AG10803 (cell line): ENCODE measurements around the gene GDF11.

ENCODE experiments used
- DNase-seq: peaks from one replicate; pipeline ENCODE4 v3.0.0; 2010; ENCODE audit warnings: low read depth
- H3K4me3 ChIP-seq: 2 replicates; pipeline ENCODE4 v1.5.1; 2011; ENCODE audit warnings: mild to moderate bottlenecking, low read length, control low read depth
- CTCF ChIP-seq: conservative IDR thresholded peaks from 2 replicates; pipeline ENCODE4 v1.5.1; 2011; ENCODE audit warnings: mild to moderate bottlenecking, low read length, control low read depth, inconsistent platforms

GDF11 gene

DNA sequence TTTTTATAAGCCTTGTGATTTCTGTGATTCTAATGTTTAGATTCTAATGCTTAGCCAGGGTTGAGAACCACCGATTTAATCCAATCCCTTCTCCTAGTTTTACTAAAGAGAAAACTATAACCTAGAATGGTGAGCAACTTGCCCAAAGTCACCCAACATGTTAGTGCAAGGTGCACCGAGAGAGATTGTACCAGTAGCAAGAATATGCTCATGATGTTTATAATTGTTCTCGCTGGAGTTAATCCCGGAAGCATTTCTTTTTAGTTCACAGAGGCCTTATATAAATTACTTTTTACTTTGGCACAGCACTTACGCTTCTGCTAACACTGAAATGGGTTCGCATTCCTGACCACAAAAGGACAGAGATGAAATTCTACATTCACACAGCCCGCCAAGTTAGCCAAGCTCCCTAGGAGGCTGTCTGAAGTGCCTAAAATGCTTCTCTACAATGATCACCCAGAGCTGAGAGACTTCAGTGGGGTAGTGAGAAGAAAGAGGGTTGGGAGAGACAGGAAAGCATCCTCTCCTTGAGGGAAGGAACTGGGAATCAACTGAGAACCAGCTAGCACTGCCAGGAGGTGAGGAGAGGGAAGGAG, 27.7 kb upstream of the GDF11 start:
- no peak for DNase-seq
- H3K4me3 ChIP-seq: peak overlapping the region; percentile 88
- no peak for TF ChIP-seq CTCF

GRCh38 chr12:55715833-55716581, 26.9 kb upstream of the GDF11 start, which contains the start of gene BLOC1S1:
BLOC1S1 (plus strand) TSS chr12:55716046; CDS start chr12:55716052, 6 bp downstream.
- peak within 1 kb of the TSS; percentile 88 for H3K4me3 ChIP-seq
- no peak for TF ChIP-seq CTCF
- peak; percentile 93 for DNase-seq

DNA sequence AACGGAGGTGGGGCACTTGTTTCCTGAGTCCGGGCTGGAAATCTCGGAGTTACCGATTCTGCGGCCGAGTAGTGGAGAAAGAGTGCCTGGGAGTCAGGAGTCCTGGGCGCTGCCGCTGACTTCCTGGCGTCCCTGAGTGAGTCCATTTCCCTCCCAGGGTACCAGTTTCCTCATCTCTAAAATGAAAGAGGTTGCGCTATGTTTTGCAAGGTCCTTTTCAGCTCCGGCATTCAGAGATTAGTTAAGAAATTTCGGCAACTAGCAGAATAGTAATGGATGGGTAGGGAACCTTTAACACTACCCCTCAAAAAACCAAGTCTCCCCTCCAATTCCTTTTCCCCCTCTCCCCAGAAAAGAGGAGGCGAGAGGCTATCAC, 26.4 kb upstream of the GDF11 start:
- H3K4me3 ChIP-seq: peak overlapping the region; percentile 88
- TF ChIP-seq CTCF: no peak
- no peak for DNase-seq

- no peak for DNase-seq
- peak overlapping the region; percentile 88 for H3K4me3 ChIP-seq
- no peak for TF ChIP-seq CTCF
Observed at GRCh38 chr12:55717011-55718007, 25.6 kb upstream of the GDF11 start.

DNA sequence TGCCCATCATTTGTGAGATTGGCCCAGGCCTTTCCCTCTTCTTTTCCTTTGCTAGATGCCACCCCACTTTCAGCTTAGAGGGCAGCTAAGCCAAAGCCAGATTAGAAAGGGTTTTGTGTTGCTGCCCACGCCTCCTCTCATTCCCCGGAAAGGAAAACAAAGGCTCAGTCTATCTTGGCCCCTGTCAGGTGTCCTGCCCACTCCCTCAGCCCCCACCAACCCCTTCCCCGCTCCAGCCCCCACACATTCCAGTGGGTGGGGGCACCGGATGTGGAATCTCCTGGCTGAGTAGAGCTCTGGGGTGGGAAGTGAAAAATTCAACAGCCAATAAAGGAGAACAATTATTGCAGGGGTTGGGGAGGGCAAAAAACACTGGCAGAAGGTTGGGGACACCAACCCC, 24.9 kb upstream of the GDF11 start:
- DNase-seq: no peak
- TF ChIP-seq CTCF: no peak
- no peak overlapping the region for H3K4me3 ChIP-seq

GRCh38 chr12:55718624-55719275, 24.2 kb upstream of the GDF11 start:
- H3K4me3 ChIP-seq: no peak overlapping the region
- TF ChIP-seq CTCF: no peak
- no peak for DNase-seq
